Thoracic aorta (tissue), 2 donors: ENCODE measurements around the gene STX7. TPM values are rescaled to one million over a fixed set of nuclear protein-coding genes. Genes with fewer than 3 reads are reported as not detected.

Experiments used
- ATAC-seq: fragments of 150-250 bp; one replicate; pipeline ENCODE4 v1.8.0; 2017; ENCODE audit warnings: low read depth; ENCODE audit not compliant: insufficient number of reproducible peaks, low FRiP score
- DNase-seq: peaks from one replicate; pipeline ENCODE4 v3.0.0-alpha.2; 2020; ENCODE audit warnings: low spot score
- H3K27ac ChIP-seq, 2 donors: fragments of 200-600 bp; sonication (generic); 1 replicate in 1 of 2; 2 replicates in 1 of 2; pipeline ENCODE4 v1.5.1; 2016; ENCODE audit warnings: mild to moderate bottlenecking in 2 of 2, moderate library complexity in 2 of 2
- H3K27me3 ChIP-seq: fragments of 200-600 bp; sonication (generic); replicated peaks from 2 replicates; pipeline ENCODE4 v1.6.0; 2016; ENCODE audit warnings: mild to moderate bottlenecking; ENCODE audit not compliant: insufficient read depth
- H3K36me3 ChIP-seq: fragments of 200-600 bp; sonication (generic); one replicate; pipeline ENCODE4 v1.5.1; 2016
- H3K4me1 ChIP-seq, 2 donors: fragments of 200-600 bp; sonication (generic); 1 replicate in 1 of 2; 2 replicates in 1 of 2; pipeline versions ENCODE4 v1.5.1 to v1.6.0; 2016; ENCODE audit warnings: low read depth in 2 of 2, mild to moderate bottlenecking in 1 of 2; ENCODE audit not compliant: control insufficient read depth in 1 of 2
- H3K4me3 ChIP-seq: fragments of 200-600 bp; sonication (generic); 2 replicates; pipeline ENCODE4 v1.5.1; 2016; ENCODE audit warnings: mild to moderate bottlenecking
- H3K9me3 ChIP-seq: fragments of 200-600 bp; sonication (generic); 2 replicates; pipeline ENCODE4 v1.5.1; 2016
- CTCF ChIP-seq: fragments of 200-600 bp; sonication (generic); IDR thresholded peaks from one replicate; pipeline ENCODE4 v1.5.1; 2019; ENCODE audit warnings: antibody characterized with exemption
- total RNA-seq, 2 donors: library from RNA; depleted of rRNA; stranded (reverse); fragments of >200 nt; gene quantifications; one replicate each; pipeline versions ENCODE4 v1.1.0 to v1.2.3, GENCODE V29; 2016

Gene STX7
- total RNA-seq, 2 donors from 2014 or later: 46.2 to 64.0 TPM

GRCh38 chr6:132490478-132491204 lies 22.3 kb downstream of the STX7 start:
- Histone ChIP-seq H3K27me3 (no peaks in the 10 kb centered on the region), H3K4me1 (peaks cover 37 to 46% of the 10 kb centered on the region in 2 donors), H3K4me3 (peak overlapping the region; percentile 53), H3K27ac (peak overlapping the region; percentile 64), H3K36me3 (no peaks in the 10 kb centered on the region), H3K9me3 (no peaks in the 10 kb centered on the region)
- no peak for TF ChIP-seq CTCF
- DNase-seq: no peak
- ATAC-seq: no peak

DNA sequence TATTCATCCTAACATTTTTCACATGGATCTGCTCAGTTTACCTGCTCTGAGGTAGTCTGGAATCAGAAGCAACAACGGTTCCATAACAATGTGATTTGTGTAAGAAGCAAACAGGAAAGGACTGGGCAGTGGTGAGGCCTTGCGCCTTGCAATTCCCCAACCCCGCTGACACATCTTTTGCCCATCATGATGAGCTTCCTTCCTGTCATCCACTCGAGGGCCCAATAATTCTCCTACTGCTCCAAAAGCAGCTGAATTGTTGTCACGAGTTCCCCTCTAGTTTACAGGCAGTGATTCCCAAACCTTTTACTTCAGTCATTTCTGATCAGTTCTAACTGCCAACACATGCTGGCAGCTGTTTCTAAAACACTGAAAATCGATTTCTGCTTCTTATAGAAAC lies 22.9 kb downstream of the STX7 start:
- no peak for DNase-seq
- Histone ChIP-seq H3K4me1 (peaks cover 33 to 40% of the 10 kb centered on the region in 2 donors), H3K27ac (peak overlapping the region; percentile 64), H3K27me3 (no peaks in the 10 kb centered on the region), H3K36me3 (no peaks in the 10 kb centered on the region), H3K9me3 (no peaks in the 10 kb centered on the region), H3K4me3 (peak overlapping the region; percentile 53)
- TF ChIP-seq CTCF: no peak
- ATAC-seq: no peak

GRCh38 chr6:132489376-132489775 lies 23.5 kb downstream of the STX7 start:
- DNase-seq (no peak), ATAC-seq (no peak)
- H3K36me3 ChIP-seq: no peaks in the 10 kb centered on the region
- H3K9me3 ChIP-seq: no peaks in the 10 kb centered on the region
- TF ChIP-seq CTCF: no peak
- peak overlapping the region; percentile 35 to 64 for H3K27ac ChIP-seq
- peaks cover 33 to 37% of the 10 kb centered on the region in 2 donors for H3K4me1 ChIP-seq
- no peaks in the 10 kb centered on the region for H3K27me3 ChIP-seq
- H3K4me3 ChIP-seq: no peak overlapping the region

DNA sequence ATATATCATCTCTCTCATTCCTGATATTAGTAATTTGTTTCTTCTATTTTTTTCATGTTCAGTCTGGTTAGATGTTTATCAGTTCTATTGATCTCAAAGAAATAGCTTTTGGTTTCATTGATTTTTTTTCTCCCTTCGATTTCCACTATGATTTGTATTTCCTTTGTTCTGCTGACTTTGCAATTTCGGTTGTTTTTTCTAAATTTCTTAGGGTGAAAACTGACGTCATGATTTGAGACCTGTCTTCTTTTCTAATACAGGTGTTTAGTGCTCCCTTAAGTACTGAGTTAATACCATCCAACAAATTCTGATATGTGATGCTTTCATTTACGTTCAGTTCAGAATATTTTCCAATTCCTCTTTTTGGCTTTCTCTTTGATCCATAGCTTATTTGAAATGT lies 25.2 kb downstream of the STX7 start:
- ATAC-seq (no peak), DNase-seq (no peak)
- no peaks in the 10 kb centered on the region for H3K36me3 ChIP-seq
- peaks cover 40 to 41% of the 10 kb centered on the region in 2 donors for H3K4me1 ChIP-seq
- TF ChIP-seq CTCF: no peak
- no peak overlapping the region for H3K4me3 ChIP-seq
- H3K27me3 ChIP-seq: no peaks in the 10 kb centered on the region
- H3K27ac ChIP-seq: no peak overlapping the region
- H3K9me3 ChIP-seq: no peaks in the 10 kb centered on the region

- ATAC-seq: no peak
- Histone ChIP-seq H3K4me1 (peaks cover 13% of the 10 kb centered on the region in 2 donors), H3K9me3 (no peaks in the 10 kb centered on the region), H3K36me3 (no peaks in the 10 kb centered on the region), H3K27me3 (no peaks in the 10 kb centered on the region), H3K27ac (no peak overlapping the region), H3K4me3 (no peak overlapping the region)
- no peak for DNase-seq
- TF ChIP-seq CTCF: no peak
Measured at GRCh38 chr6:132484680-132485018, 28.3 kb downstream of the STX7 start.
